Measurements from ENCODE around the gene IGFBP4.

Gene IGFBP4

GRCh38 chr17:40425741-40426140 lies 17.5 kb upstream of the IGFBP4 start:
- no peak overlapping the region for H3K4me2 ChIP-seq (ENCODE audit: low read length)
- no peaks in the 10 kb centered on the region for H3K36me3 ChIP-seq (ENCODE audit: control insufficient read depth, low read length)
- peaks cover 4% of the 10 kb centered on the region; the same call in 1 of the 2 replicates for H3K4me1 ChIP-seq (ENCODE audit: control insufficient read depth, low read length)
- peaks cover 11% of the 10 kb centered on the region; the same call in 1 of the 2 replicates for H3K27me3 ChIP-seq (ENCODE audit: control insufficient read depth, low read length)
- H3K9me3 ChIP-seq (ENCODE audit: control insufficient read depth, insufficient read depth, low read length), result no peaks in the 10 kb centered on the region
- H3F3A ChIP-seq (ENCODE audit: control insufficient read depth, insufficient read depth), result no peaks in the 10 kb centered on the region
- no peak overlapping the region for H3K27ac ChIP-seq (ENCODE audit: low read depth, low read length)
- H3K4me3 ChIP-seq (ENCODE audit: low read length), result no peak overlapping the region
- no peak for TF ChIP-seq EZH2phosphoT487 (IDR thresholded peaks at IDR 0.05; ENCODE audit: borderline replicate concordance, low read length)
- no peak for TF ChIP-seq CTCF (IDR thresholded peaks at IDR 0.05; ENCODE audit: low read depth, low read length, poor library complexity, severe bottlenecking)
- no peaks in the 10 kb centered on the region for H3K79me2 ChIP-seq (ENCODE audit: control insufficient read depth, low read length)
- no peaks in the 10 kb centered on the region for H4K20me1 ChIP-seq (ENCODE audit: control insufficient read depth, insufficient read depth, low read depth, low read length)
- H3K9me2 ChIP-seq (replicated peaks; ENCODE audit: control insufficient read depth, low read length), result no peaks in the 10 kb centered on the region

GRCh38 chr17:40427002-40427491 lies 16.2 kb upstream of the IGFBP4 start:
- no peaks in the 10 kb centered on the region for H4K20me1 ChIP-seq (ENCODE audit: control insufficient read depth, insufficient read depth, low read depth, low read length)
- TF ChIP-seq EZH2phosphoT487 (IDR thresholded peaks at IDR 0.05; ENCODE audit: borderline replicate concordance, low read length) (no peak), CTCF (IDR thresholded peaks at IDR 0.05; ENCODE audit: low read depth, low read length, poor library complexity, severe bottlenecking) (no peak)
- H3K9me3 ChIP-seq (ENCODE audit: control insufficient read depth, insufficient read depth, low read length), result no peaks in the 10 kb centered on the region
- peaks cover 4% of the 10 kb centered on the region; the same call in 1 of the 2 replicates for H3K4me1 ChIP-seq (ENCODE audit: control insufficient read depth, low read length)
- no peak overlapping the region for H3K4me2 ChIP-seq (ENCODE audit: low read length)
- no peaks in the 10 kb centered on the region for H3K9me2 ChIP-seq (replicated peaks; ENCODE audit: control insufficient read depth, low read length)
- H3K36me3 ChIP-seq (ENCODE audit: control insufficient read depth, low read length), result no peaks in the 10 kb centered on the region
- no peaks in the 10 kb centered on the region for H3K79me2 ChIP-seq (ENCODE audit: control insufficient read depth, low read length)
- H3K27me3 ChIP-seq (ENCODE audit: control insufficient read depth, low read length), result peaks cover 11% of the 10 kb centered on the region; the same call in 1 of the 2 replicates
- no peak overlapping the region for H3K4me3 ChIP-seq (ENCODE audit: low read length)
- no peaks in the 10 kb centered on the region for H3F3A ChIP-seq (ENCODE audit: control insufficient read depth, insufficient read depth)
- H3K27ac ChIP-seq (ENCODE audit: low read depth, low read length), result no peak overlapping the region

- Histone ChIP-seq H3K4me3 (ENCODE audit: low read length) (no peak overlapping the region), H3K36me3 (ENCODE audit: control insufficient read depth, low read length) (no peaks in the 10 kb centered on the region), H3K4me2 (ENCODE audit: low read length) (no peak overlapping the region), H3K9me3 (ENCODE audit: control insufficient read depth, insufficient read depth, low read length) (no peaks in the 10 kb centered on the region), H3K9me2 (replicated peaks; ENCODE audit: control insufficient read depth, low read length) (no peaks in the 10 kb centered on the region), H3K27me3 (ENCODE audit: control insufficient read depth, low read length) (peaks cover 11% of the 10 kb centered on the region; the same call in 1 of the 2 replicates), H3K79me2 (ENCODE audit: control insufficient read depth, low read length) (no peaks in the 10 kb centered on the region), H4K20me1 (ENCODE audit: control insufficient read depth, insufficient read depth, low read depth, low read length) (no peaks in the 10 kb centered on the region), H3K27ac (ENCODE audit: low read depth, low read length) (no peak overlapping the region), H3F3A (ENCODE audit: control insufficient read depth, insufficient read depth) (no peaks in the 10 kb centered on the region), H3K4me1 (ENCODE audit: control insufficient read depth, low read length) (no peaks in the 10 kb centered on the region)
- TF ChIP-seq EZH2phosphoT487 (IDR thresholded peaks at IDR 0.05; ENCODE audit: borderline replicate concordance, low read length) (no peak), CTCF (IDR thresholded peaks at IDR 0.05; ENCODE audit: low read depth, low read length, poor library complexity, severe bottlenecking) (no peak)
Observed at GRCh38 chr17:40430272-40431230, 12.7 kb upstream of the IGFBP4 start.

All from DOHH2 (cell line).